ENCODE data around the gene POLD3.

DNA sequence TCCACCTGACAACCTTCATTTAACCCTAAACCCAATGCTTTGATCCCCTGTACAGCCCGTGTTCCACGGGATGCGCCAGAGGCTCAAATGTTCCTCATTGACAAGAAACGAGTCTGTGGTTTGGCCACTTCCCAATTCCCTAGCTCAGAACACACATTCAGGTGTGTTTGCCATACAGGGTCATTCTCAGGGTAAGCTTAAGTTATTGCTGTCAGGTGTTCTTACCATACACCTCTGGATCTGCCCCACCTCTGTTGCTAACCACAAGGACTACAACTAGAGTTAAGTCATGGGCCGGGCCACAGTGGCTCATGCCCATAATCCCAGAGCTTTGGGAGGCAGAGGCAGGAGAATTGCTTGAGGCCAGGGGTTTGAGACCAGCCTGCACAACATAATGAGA is 45.6 kb upstream of the POLD3 start:
- no peak for TF ChIP-seq ZNF274 (IDR thresholded peaks at IDR 0.05; ENCODE audit: low read depth, low read length)
- TF ChIP-seq YY1 (IDR thresholded peaks at IDR 0.05; ENCODE audit: insufficient read depth, insufficient read length), result no peak

Data from NT2/D1 (cell line).